HG03354 (cell line): ENCODE data around the gene RTN4.

Source experiments
- ATAC-seq: cut with Tn5 transposase; IDR thresholded peaks from one replicate; pipeline ENCODE4 v1.9.1; 2021; ENCODE audit warnings: mild to moderate bottlenecking; ENCODE audit not compliant: unreplicated experiment, poor library complexity, severe bottlenecking

Gene RTN4

GRCh38 chr2:54979321-54980044 is 70.8 kb downstream of the RTN4 start:
- no peak for ATAC-seq

GRCh38 chr2:54977149-54977548 is 73.1 kb downstream of the RTN4 start:
- ATAC-seq: peak; percentile 95

- no peak for ATAC-seq
Measured at GRCh38 chr2:54975598-54976492, 74.4 kb downstream of the RTN4 start.

- no peak for ATAC-seq
Measured at GRCh38 chr2:54975175-54975574, 75.1 kb downstream of the RTN4 start.

DNA sequence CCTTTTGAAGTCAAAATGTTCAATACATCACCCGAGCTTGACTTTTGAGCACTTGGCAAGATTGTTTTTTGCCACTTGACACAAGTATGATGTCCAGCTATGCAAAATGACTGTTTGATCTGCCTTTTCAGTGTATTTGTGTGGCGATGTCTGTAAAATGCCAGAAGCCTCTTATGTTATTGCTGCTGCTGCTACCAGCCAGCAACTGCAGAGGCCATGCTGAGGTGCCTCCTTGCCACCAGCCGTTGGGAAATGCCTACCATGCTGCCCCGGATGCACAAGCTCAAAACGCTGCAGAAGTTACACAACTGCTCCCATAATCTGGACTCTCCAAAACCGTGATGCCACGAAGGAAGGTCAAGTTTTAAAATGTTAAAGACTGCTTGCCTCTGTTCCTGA is 80.3 kb downstream of the RTN4 start:
- no peak for ATAC-seq

GRCh38 chr2:54969295-54969939 is 80.8 kb downstream of the RTN4 start:
- no peak for ATAC-seq

DNA sequence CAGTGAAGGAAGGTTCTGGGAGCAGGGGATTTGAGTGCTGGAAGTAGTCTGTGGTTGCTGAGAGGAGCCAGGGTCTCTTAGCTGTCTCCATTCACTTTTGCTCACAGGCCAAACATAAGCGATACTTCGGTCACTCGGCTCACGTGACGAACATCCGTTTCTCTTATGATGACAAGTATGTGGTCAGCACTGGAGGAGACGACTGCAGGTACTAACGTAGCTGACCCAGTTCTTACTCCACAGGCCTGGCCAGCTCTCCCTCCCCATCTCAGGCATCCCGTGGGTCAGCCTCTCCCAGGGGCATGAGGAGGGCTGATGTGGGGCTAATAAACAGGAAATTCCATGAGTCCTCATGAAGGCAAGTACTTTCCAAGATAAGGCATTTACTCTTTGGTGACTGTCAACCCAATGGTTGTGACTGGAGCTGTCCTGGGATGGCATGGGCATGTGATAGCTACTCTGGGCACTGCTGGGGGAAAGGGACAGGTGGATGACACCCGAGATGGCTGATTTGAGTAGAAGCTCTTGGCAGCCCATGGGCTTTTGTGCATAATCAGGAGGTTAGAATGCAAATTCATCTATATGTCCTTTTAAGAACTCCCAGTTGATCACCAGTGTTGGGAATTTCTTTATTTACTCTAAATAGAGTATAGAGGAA is 81.6 kb downstream of the RTN4 start:
- ATAC-seq: no peak

DNA sequence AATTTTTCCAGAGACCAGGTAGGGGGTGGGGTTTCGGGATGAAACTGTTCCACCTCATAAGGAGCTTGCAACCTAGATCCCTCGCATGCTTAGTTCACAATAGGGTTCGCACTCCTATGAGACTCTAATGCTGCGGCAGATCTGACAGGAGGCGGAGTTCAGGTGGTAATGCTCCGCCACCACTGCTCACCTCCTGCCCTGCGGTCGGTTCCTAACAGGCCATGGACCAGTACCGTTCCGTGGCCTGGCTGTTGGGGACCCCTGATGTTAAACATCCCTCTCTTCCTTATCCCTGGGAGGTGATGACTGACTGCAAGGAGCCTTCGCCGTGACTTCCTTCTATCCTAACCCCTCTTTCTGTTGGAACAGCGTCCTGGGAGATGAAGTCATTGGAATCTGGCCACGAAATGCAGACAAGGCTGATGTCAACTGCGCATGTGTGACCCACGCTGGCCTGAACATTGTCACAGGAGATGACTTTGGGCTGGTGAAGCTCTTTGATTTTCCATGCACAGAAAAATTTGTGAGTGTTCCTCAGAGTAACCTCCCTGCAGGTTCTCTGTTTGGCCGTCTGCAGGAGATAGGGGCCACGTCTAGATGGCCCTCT is 82.4 kb downstream of the RTN4 start:
- ATAC-seq: no peak

DNA sequence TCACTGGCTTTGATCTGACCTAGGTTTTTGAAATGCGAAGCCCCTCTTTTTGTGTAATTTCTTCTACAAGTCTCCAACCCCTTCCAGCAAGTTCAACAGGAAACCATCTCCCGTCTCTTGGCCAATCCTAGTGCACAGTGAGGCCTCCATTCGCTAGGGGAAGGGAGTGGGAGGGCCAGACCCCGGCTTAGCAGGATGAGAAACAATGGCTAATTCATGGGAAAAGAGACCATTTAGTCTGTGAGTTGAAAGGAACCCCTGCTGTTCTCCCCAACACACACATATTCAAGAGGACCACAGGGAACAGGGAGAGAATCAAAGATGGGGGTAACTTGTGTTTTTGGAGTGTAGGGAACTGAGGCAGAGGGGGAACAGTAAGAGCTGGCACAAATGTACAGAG is 83.0 kb downstream of the RTN4 start:
- no peak for ATAC-seq

- ATAC-seq: no peak
Measured at GRCh38 chr2:54966837-54967236, 83.4 kb downstream of the RTN4 start.

- no peak for ATAC-seq
Measured at GRCh38 chr2:54966165-54966832, 84.0 kb downstream of the RTN4 start.

DNA sequence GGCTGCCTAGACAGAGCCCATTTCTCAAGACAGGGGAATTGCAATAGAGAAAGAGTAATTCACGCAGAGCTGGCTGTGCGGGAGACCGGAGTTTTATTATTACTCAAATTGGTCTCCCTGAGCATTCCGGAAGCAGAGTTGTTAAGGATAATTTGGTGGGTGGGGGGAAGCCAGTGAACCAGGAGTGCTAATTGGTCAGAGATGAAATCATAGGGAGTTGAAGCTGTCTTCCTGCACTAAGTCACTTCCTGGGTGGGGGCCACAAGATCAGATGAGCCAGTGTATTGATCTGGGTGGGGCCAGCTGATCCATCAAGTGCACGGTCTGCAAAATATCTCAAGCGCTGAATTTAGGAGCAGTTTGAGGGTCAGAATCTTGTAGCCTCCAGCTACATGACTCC is 84.8 kb downstream of the RTN4 start:
- ATAC-seq: no peak

DNA sequence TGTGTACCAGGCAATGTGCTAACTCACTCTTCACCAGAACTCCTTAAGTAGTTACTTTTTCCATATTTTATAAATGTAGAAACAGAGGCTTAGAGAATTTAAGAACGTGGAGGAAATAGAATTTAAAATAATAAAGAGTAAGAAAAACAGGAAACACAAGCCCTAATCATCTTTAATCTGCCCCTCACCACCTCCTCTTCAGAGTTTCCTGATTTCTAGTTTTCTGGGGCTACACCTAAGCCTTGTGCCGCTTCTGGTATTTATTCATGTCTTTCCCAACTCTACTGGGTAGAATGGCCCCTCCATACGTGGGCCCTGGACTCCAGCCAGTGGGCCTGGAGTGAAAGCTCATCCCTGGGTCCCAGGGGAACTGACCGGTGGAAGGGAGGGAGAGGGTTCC is 85.4 kb downstream of the RTN4 start:
- ATAC-seq: no peak

DNA sequence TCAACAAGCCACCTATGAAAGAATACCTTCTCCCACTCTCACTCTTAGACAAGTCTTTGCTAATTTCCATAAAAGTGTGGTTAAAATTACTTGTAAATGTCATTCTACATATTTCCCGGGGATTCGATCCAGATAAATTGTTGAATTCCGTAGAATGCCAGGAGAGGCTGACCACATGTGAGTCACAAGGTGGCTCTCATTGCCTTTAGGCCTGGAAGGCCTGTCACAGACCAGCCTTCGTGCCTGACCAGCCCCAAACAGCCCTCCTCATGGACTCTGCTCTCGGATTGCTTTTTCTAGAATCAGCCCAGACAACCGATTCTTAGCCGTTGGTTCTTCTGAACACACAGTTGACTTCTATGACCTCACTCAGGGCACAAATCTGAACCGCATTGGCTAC is 86.0 kb downstream of the RTN4 start:
- ATAC-seq: no peak

DNA sequence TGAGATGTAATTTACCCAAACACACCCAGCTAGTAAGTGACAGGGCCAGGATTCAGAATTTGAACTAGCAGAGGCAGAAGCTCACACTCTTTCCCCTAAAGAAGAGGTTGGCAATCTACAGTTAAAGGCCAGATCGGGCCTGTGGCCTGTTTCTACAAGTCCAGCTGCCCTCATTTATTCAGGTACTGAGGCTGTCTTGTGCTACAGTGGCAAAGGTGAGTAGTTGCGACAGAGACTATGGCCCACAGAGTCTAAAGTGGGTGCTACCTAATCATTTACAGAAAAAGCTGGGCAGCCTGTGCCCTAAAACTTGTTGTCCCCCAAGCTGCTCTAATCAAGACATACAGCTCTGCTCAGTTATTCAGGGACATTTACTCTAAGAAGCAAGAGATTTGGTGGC is 86.8 kb downstream of the RTN4 start:
- ATAC-seq: no peak

DNA sequence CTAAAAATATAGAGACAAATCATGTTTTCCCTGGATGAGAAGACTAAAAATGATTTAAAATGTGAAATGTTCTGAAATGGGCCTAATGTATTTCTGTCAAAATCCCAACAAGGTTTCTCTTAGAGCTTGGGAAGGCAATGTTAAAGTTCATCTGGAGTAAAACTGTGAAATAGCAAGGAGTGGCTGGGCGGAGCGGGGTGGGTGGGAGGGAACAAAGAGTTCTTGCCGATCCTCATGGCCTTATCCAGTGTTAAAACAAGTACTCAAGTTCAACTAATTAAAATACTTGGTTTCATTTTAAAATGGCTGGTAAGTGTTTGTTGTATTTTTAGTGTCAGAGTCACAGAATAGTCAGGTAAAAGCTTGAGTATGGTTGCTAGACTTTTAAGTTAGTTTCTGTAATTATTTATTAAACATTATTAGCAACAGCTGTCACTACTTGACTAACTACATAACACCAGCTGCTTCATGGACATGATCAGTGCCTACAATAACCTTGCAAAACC is 87.3 kb downstream of the RTN4 start:
- ATAC-seq: no peak

- no peak for ATAC-seq
Measured at GRCh38 chr2:54962511-54962910, 87.7 kb downstream of the RTN4 start.

DNA sequence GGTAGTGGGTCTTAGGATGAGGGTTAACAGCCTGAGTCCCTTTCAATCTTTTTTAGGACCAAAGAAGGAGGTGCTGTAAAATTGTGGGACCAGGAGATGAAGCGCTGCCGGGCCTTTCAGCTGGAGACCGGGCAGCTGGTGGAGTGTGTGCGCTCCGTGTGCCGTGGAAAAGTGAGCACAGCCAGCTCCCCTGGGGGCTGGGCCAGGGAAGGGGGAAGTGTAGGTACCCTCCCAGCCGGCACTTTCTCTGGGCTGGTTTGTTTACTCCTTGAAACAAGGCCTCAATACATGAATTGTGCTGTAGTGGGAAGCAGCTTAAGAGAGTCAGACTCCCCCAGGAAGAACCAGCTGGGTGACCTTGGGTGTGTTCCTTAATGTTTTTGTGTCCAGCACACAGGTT is 90.1 kb downstream of the RTN4 start:
- no peak for ATAC-seq

DNA sequence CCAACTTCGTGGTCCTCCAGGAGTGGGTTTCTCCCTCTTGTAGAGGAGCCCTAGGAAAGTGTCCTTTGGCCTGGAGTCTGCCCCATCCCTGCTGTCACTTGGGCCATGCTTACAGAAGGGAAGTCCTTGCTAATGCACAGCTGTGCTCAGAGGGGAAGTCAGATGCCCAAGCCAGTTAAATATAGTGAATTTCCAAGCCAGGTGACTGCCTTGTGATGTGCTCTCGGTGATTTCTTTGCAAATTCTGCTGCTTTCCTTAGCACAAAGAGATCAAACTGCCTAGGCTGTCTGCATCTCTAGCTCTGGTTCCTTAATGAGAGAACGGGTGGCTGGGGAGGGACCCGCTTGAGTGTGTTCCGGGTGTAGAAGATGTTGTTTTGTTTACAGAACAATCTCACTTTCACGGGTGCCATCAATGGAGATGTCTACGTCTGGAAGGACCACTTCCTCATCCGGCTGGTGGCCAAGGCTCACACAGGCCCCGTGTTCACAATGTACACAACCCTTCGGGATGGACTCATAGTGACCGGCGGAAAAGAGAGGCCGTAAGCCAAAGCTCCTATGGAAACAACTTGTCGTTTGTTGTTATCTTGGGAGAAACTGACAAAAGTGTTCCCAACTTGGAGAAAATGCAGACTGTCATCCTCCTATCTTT is 91.4 kb downstream of the RTN4 start:
- ATAC-seq: no peak
